CD4-positive, alpha-beta T cell treated with Interleukin-6 at 100 ng/mL for 8 hours (primary cell): Measurements from ENCODE around the gene TNFRSF13B.
A peak's percentile ranks its signal among the peaks of the same experiment; 100 is the strongest.
"Not testable (repeated sequence)": the region's sequence is repeated elsewhere in the genome, so short reads cannot be mapped to it uniquely, and the experiment has no call there.

ENCODE experiments used
- DNase-seq: peaks from one replicate; pipeline ENCODE4 v3.0.0-alpha.2; 2020; ENCODE audit warnings: mixed read lengths, low spot score

Gene TNFRSF13B

GRCh38 chr17:16911141-16911937 is 60.6 kb downstream of the TNFRSF13B start:
- DNase-seq, result peak; percentile 40

GRCh38 chr17:16910341-16910740 is 61.6 kb downstream of the TNFRSF13B start:
- DNase-seq, result no peak

GRCh38 chr17:16909472-16910246 is 62.3 kb downstream of the TNFRSF13B start:
- DNase-seq, result no peak

- no peak for DNase-seq
Measured at GRCh38 chr17:16908273-16908672, 63.6 kb downstream of the TNFRSF13B start.

- DNase-seq, result no peak
Measured at GRCh38 chr17:16906680-16907079, 65.2 kb downstream of the TNFRSF13B start.

GRCh38 chr17:16905593-16906191 is 66.2 kb downstream of the TNFRSF13B start:
- DNase-seq, result no peak

GRCh38 chr17:16903070-16903469 is 68.8 kb downstream of the TNFRSF13B start:
- DNase-seq, result not testable (repeated sequence)

GRCh38 chr17:16900288-16900882 is 71.5 kb downstream of the TNFRSF13B start:
- no peak for DNase-seq

GRCh38 chr17:16897211-16897896 is 74.6 kb downstream of the TNFRSF13B start:
- not testable (repeated sequence) for DNase-seq

GRCh38 chr17:16896235-16896634 is 75.7 kb downstream of the TNFRSF13B start:
- DNase-seq, result not testable (repeated sequence)

- DNase-seq, result not testable (repeated sequence)
Measured at GRCh38 chr17:16893527-16893926, 78.4 kb downstream of the TNFRSF13B start.

GRCh38 chr17:16892876-16893454 is 79.0 kb downstream of the TNFRSF13B start:
- not testable (repeated sequence) for DNase-seq

GRCh38 chr17:16889088-16889465 is 82.8 kb downstream of the TNFRSF13B start:
- no peak for DNase-seq
